Effector CD4-positive, alpha-beta T cell (primary cell): Measurements from ENCODE around the gene DBH.
A peak's percentile ranks its signal among the peaks of the same experiment; 100 is the strongest.

Source experiments
- DNase-seq: peaks from one replicate; pipeline ENCODE4 v3.0.0-alpha.2; 2020

DBH gene

GRCh38 chr9:133645021-133645765 lies 9.0 kb downstream of the DBH start:
- DNase-seq: no peak

- DNase-seq: no peak
These were observed 11.0 kb downstream of the DBH start for GRCh38 chr9:133647148-133647547.

GRCh38 chr9:133647765-133648469 lies 11.8 kb downstream of the DBH start:
- no peak for DNase-seq

GRCh38 chr9:133649194-133649593 lies 13.0 kb downstream of the DBH start:
- no peak for DNase-seq

GRCh38 chr9:133650026-133650425 lies 13.9 kb downstream of the DBH start:
- no peak for DNase-seq

- no peak for DNase-seq
These were observed 17.5 kb downstream of the DBH start for GRCh38 chr9:133653638-133654037.

GRCh38 chr9:133654736-133655657 lies 18.8 kb downstream of the DBH start:
- no peak for DNase-seq

- DNase-seq: no peak
These were observed 19.5 kb downstream of the DBH start for GRCh38 chr9:133655701-133656100.

GRCh38 chr9:133656211-133657119 lies 20.3 kb downstream of the DBH start:
- peak; percentile 34 for DNase-seq

- DNase-seq: no peak
These were observed 21.0 kb downstream of the DBH start for GRCh38 chr9:133657120-133657661.

GRCh38 chr9:133658442-133659431 lies 22.6 kb downstream of the DBH start:
- no peak for DNase-seq

- DNase-seq: no peak
These were observed 23.4 kb downstream of the DBH start for GRCh38 chr9:133659516-133659915.

- no peak for DNase-seq
These were observed 25.8 kb downstream of the DBH start for GRCh38 chr9:133661846-133662540.

- no peak for DNase-seq
These were observed 28.2 kb downstream of the DBH start for GRCh38 chr9:133664173-133665050.

- DNase-seq: no peak
These were observed 28.9 kb downstream of the DBH start for GRCh38 chr9:133665096-133665495.

GRCh38 chr9:133665535-133665934 lies 29.4 kb downstream of the DBH start:
- no peak for DNase-seq

GRCh38 chr9:133666387-133666786 lies 30.2 kb downstream of the DBH start:
- no peak for DNase-seq

GRCh38 chr9:133666845-133667244 lies 30.7 kb downstream of the DBH start:
- no peak for DNase-seq
